ENCODE data around the gene POLD2.
A peak's percentile ranks its signal among the peaks of the same experiment; 100 is the strongest.

The POLD2 gene

GRCh38 chr7:44102846-44103565 lies 20.3 kb downstream of the POLD2 start:
- no peak for DNase-seq (ENCODE audit: low read depth in 2 of 3, low spot score in 1 of 3)

DNA sequence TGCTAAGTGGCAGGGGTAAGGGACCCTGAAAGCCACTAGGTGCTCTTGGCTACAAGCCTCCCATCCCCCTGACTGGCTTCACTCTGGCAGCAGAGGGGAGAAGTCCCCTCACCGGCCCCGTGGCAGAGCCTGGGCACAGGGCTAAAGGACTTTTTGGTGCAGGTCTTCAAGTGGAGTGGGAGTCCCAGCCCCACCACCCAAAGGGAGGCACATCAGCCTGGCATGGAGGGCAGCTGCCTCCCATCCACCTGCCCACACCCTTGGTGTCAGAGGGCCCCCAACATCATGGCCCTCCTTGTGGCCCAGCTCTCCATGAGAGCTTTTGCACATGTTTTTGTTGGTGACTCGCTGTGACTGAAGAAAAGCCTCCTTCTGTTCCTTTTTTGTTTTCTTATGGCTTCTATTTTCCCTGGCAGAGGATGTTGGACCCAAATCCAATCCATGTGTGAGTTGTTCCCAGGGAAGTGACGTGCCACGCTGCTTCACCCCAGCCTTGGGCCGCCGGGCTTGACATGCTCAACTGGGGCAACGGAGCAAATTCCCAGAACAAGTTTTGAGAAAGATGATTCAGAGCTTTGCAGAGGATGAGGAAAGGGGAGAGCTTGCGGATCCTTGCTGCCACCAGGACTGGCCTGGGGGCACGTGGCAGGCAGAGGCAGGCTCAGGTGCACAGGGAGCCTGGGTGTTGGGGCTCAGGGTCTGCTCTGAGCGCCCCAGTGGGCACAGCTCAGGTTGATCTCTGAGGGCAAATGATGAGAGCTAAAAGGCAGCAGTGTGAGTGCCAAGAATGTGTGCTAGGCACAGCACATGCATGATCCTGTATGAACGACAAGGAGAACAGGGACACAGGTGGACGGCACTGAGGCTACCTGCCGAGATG lies 21.1 kb downstream of the POLD2 start:
- DNase-seq (ENCODE audit: low read depth in 2 of 3, low spot score in 1 of 3): no peak

DNA sequence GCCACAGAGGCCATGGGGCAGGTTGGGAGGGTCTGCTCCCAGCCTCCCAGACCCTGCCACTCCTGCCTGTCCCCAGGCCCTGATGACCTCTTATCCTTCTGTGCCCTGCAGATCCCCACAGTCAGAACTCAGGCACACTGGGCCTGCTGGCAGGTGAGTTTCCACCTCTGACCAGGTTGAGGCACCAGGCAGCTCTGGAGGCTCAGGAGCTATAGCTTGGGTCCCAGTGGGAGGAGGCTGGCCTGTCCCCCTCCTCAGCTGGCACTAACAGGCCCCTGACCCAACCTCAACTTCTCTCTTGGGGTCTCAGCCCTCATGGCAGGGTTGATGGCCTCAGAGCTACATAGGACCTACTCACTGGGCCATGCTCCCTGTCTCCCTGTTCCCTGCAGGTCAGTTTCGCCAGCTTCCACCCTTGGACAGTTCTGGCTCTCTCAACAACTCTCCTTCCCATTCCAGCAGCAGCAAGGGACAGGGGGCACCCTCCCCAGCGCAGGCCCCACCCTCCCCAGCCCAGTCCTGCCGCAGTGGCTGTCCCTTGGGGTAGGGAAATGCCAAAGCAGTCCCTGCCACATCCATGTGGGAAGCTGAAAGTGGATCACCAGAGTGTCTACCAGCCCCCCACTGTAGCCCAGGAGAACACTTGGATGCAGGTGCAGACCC lies 21.9 kb downstream of the POLD2 start:
- DNase-seq (ENCODE audit: low read depth in 2 of 3, low spot score in 1 of 3): no peak

DNA sequence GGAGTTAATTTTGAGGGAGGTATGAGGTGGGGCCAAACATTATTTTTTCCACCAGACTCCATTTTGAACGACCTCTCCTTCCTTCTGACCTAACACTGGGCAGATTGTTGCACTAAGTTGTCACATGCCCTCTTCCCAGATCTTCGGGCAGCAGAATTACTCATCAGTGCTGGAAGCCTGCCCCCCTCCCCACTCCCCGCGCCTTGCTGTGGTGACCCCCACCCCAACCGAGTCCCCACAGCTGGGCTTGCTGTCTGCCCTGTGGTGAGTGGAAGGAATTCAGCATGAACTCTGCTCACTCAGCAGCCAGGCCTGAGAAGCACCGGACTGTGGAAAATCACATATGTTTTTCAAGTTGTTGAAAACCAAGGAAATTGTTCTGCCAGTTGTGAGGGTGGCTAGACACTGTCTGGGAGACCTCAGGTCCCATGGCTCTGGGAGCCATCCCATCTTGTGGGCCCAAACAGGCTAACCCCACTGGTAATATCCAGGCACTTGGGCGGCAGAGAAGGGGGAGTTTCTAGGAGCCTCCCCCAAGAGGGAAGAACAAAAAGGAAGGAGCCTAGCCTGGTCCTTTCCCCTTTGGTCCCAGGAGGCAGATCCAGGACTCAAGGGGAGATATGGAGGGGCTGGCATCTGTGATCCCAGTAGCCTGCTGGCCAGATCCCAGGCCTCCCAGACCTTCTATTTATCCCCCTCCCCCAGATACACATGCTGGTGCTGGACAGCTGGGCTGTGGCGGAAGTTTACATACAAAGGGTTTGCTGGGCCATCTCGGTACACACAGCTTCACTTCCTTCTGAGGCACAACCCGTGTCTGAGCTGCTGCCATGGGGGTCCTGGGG lies 22.7 kb downstream of the POLD2 start:
- no peak for DNase-seq (ENCODE audit: low read depth in 2 of 3, low spot score in 1 of 3)

GRCh38 chr7:44099669-44100068 lies 23.7 kb downstream of the POLD2 start:
- DNase-seq (ENCODE audit: low read depth in 2 of 3, low spot score in 1 of 3): no peak

DNA sequence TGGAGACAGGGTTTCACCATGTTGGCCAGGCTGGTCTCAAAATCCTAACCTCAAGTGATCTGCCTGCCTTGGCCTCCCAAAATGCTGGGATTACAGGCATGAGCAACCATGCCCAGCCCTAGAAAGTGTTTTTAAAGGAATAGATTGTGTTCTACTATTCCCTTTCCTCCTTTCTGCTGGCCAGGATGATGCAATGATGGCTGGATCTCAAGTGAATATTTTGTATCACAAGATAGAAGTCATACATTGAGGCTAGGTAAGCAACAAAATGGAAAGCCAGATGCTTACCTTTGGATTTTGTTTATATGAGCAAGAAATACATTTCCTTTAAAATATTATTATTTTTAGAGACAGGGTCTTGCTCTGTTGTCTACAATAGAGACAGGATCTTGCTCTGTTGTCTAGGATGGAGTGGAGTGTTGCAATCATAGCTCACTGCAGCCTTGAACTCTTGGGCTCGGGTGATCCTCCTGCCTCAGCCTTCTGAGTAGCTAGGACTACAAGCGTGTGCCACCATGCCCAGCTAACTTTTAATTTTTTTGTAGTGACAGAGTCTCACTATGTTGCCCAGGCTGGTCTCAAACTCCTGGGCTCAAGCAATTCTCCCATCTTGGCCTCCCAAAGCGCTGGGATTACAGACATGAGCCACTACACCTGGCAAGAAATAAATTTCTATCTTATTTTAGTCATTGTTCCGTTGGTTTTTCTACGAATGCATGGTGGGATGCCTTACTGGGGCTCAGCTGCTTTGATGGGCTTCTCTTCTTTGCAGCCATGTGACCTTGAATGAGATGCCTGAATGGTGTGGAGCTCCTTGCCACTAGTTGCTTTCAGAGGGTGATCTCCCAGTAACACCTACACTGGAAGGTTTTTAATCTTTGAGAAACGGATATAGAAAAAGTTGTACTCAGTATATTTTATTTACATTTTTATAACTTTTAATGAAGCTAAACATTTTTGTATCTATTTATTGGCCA lies 25.0 kb downstream of the POLD2 start:
- no peak for DNase-seq (ENCODE audit: low read depth in 2 of 3, low spot score in 1 of 3)

DNA sequence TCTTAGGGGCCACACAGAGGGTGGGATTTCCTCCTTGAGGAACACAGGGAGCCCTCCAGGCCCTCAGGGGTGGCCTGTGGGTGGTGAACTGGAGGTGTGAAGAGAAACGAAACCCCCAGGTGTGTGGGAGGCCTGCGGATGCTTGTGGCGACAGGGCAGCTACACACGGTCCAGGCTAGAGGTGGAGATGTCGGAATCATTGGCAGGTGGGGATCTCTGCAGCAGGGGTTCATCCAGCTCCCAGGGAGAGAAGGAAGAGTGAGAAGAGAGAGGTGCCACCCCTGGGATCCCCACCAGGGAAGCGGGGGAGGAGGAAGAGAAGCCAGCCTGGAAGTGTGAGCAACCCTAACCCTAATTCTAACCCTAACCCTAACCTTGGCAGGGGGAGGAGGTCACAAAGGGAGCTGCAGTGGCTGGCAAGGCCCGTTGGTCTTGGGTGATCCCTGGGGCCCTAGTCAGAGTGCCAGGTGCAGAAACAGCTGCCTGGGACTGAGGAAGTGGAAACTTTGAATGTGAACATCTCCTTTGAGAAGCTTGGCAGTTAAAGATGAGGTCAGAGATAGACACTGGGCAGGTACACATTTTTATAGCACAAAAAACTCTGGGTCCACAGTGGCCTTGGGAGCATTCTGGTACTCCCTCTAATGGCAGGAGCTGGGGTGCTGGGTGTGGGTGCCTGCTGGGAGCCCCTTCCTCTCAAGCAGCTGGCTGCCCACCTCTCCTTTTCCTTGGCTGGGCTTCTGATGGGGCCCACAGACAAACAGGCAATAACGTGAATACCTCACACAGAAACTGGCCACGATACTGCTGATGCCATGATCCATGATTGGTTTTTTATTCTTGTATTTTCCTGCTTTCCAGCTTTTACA lies 26.1 kb downstream of the POLD2 start:
- DNase-seq (ENCODE audit: low read depth in 2 of 3, low spot score in 1 of 3): peak in 1 of 3 donors; percentile 22

DNA sequence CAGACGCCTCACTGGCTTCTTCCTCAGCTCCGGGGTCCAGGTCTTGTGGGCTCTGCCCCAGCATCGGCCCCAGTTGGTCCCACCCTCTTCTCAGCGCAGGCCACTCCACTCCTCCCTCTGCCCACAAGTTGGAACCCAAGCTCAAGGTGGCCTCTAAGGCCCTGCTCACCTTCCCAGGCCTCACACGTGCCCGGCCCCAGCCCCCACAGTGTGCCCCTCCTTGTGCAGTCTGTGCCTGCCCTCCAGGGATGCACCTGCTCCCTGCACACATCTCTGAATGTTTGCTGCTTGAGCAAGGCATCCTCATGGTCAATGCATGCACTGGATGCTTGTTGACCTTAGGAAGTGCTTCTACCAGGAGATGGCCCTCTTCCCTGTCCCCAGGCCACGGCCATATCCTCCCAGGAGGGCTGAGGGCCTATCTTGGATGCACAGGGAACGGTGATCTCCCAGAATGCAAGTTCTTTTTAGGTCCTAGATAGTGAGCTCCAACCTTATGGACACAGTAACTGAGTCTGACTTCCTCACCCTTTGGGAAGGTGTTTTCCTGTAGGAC lies 26.9 kb downstream of the POLD2 start:
- DNase-seq (ENCODE audit: low read depth in 2 of 3, low spot score in 1 of 3): no peak

- no peak for DNase-seq (ENCODE audit: low read depth in 2 of 3, low spot score in 1 of 3)
Measured at GRCh38 chr7:44095781-44096180, 27.6 kb downstream of the POLD2 start.

- DNase-seq (ENCODE audit: low read depth in 2 of 3, low spot score in 1 of 3): no peak
Measured at GRCh38 chr7:44094883-44095592, 28.3 kb downstream of the POLD2 start.

DNA sequence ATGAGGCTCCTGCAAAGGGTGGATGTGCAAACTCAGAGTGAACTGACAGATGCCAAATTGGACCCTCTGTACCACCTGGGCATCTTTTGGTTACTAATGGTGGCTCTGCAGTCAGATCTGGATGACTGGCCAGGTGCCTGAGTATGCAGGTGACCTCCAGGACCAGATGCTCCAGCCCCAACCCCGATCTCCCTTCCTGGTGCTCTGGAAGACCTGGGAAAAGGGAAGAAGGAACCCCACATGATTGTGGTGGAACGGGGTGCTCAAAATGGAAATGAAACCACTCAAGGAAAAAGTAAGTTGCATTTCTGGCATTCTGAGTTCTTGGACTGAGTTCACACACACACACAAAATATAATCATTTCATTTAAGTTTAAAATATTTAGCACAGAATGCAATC lies 29.0 kb downstream of the POLD2 start:
- DNase-seq (ENCODE audit: low read depth in 2 of 3, low spot score in 1 of 3): no peak

GRCh38 chr7:44093102-44093641 lies 30.2 kb downstream of the POLD2 start:
- DNase-seq (ENCODE audit: low read depth in 2 of 3, low spot score in 1 of 3): no peak

DNA sequence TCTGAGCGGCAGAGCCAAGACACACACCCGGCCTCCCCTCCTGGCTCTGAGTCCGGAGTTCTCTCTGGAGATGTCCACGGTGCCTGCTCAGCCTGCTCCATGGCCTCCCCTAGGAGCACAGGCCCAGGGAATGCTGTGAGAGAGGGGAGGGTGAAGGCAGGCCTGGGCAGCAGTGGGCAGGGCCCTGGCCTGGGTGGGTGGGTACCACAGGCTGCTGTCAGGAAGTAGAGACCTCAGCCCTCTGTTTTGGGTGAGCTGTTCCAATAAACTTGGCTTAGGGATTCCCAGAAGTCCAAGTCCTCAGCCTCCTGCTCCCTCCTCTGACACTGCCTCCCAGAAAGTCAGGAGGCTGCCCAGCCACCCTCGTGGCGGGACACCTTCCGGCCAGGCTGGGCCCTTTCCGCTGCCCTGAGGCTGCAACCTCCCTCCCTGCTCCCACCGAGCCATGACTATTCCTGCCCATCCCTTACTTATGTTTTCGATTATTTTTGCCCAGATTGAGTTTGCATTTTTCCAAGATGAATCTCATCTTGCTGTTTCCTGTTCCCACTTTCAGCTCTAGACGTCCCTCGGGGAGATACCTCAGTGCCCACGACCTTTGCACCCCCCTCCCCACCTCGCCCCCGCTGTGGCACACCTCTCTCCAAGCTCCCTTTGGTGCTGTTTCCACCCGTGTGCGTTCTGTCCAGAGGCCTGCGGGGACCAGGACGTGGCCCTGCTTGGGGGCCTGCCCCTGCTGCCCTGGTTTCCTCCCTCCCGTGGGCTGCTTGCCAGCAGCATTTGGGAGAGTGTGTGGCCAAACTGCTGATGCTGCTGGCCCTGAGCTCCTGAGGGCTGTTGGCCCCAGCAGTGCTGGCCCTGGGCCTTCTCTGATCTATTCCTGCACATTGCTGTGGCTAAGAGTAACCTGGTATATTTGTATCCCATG lies 35.2 kb downstream of the POLD2 start:
- no peak for DNase-seq (ENCODE audit: low read depth in 2 of 3, low spot score in 1 of 3)

- DNase-seq (ENCODE audit: low read depth in 2 of 3, low spot score in 1 of 3): no peak
Measured at GRCh38 chr7:44086627-44087026, 36.7 kb downstream of the POLD2 start.

GRCh38 chr7:44085546-44085945 lies 37.8 kb downstream of the POLD2 start:
- DNase-seq (ENCODE audit: low read depth in 2 of 3, low spot score in 1 of 3): no peak

GRCh38 chr7:44084701-44085100 lies 38.6 kb downstream of the POLD2 start:
- no peak for DNase-seq (ENCODE audit: low read depth in 2 of 3, low spot score in 1 of 3)

- no peak for DNase-seq (ENCODE audit: low read depth in 2 of 3, low spot score in 1 of 3)
Measured at GRCh38 chr7:44083796-44084195, 39.6 kb downstream of the POLD2 start.
